Nephron progenitor cell (in vitro differentiated cells): ENCODE measurements around the gene CSMD2.

Experiments used
- DNase-seq: peaks from one replicate; pipeline ENCODE4 v3.0.0; 2021
- H3K27ac Mint-ChIP-seq: 2 replicates; pipeline ENCODE4 v1.8.0; 2021; ENCODE audit warnings: mild to moderate bottlenecking, moderate library complexity, mixed read lengths
- H3K27me3 Mint-ChIP-seq: 2 replicates; pipeline ENCODE4 v1.8.0; 2021; ENCODE audit warnings: mild to moderate bottlenecking, low read depth, mixed read lengths; ENCODE audit not compliant: poor library complexity
- H3K36me3 Mint-ChIP-seq: 2 replicates; pipeline ENCODE4 v1.8.0; 2021; ENCODE audit warnings: low read depth, mixed read lengths
- H3K4me1 Mint-ChIP-seq: 2 replicates; pipeline ENCODE4 v1.8.0; 2021; ENCODE audit warnings: mixed read lengths
- H3K4me3 Mint-ChIP-seq: 2 replicates; pipeline ENCODE4 v1.8.0; 2021; ENCODE audit warnings: mild to moderate bottlenecking, moderate library complexity, mixed read lengths
- H3K9me3 Mint-ChIP-seq: 2 replicates; pipeline ENCODE4 v1.8.0; 2021; ENCODE audit warnings: mild to moderate bottlenecking, moderate library complexity, mixed read lengths
- CTCF ChIP-seq: fragments of 200-600 bp; sonication (generic); IDR thresholded peaks from 2 replicates; pipeline ENCODE4 v1.5.0; 2021; ENCODE audit warnings: antibody characterized with exemption

The CSMD2 gene

GRCh38 chr1:33986390-33987095, 178.5 kb downstream of the CSMD2 start:
- H3K36me3 Mint-ChIP-seq, result no peaks in the 10 kb centered on the region
- H3K4me3 Mint-ChIP-seq, result no peak overlapping the region
- no peaks in the 10 kb centered on the region for H3K9me3 Mint-ChIP-seq
- peaks cover 5% of the 10 kb centered on the region for H3K4me1 Mint-ChIP-seq
- DNase-seq, result no peak
- TF ChIP-seq CTCF, result no peak
- H3K27ac Mint-ChIP-seq, result no peak overlapping the region
- peaks cover 16% of the 10 kb centered on the region for H3K27me3 Mint-ChIP-seq

- Mint-ChIP-seq H3K4me1 (peaks cover 5% of the 10 kb centered on the region), H3K9me3 (no peaks in the 10 kb centered on the region), H3K4me3 (no peak overlapping the region), H3K27me3 (peaks cover 24% of the 10 kb centered on the region), H3K36me3 (no peaks in the 10 kb centered on the region), H3K27ac (no peak overlapping the region)
- DNase-seq, result no peak
- no peak for TF ChIP-seq CTCF
These were observed 179.4 kb downstream of the CSMD2 start for GRCh38 chr1:33985656-33986055.

GRCh38 chr1:33984906-33985565, 180.0 kb downstream of the CSMD2 start:
- no peak for DNase-seq
- Mint-ChIP-seq H3K27ac (no peak overlapping the region), H3K9me3 (no peaks in the 10 kb centered on the region), H3K27me3 (peaks cover 24% of the 10 kb centered on the region), H3K4me3 (no peak overlapping the region), H3K4me1 (peaks cover 5% of the 10 kb centered on the region), H3K36me3 (no peaks in the 10 kb centered on the region)
- no peak for TF ChIP-seq CTCF

GRCh38 chr1:33982419-33982818, 182.6 kb downstream of the CSMD2 start:
- Mint-ChIP-seq H3K36me3 (no peaks in the 10 kb centered on the region), H3K4me3 (no peak overlapping the region), H3K4me1 (peaks cover 5% of the 10 kb centered on the region), H3K27ac (peak overlapping the region; percentile 73), H3K9me3 (no peaks in the 10 kb centered on the region), H3K27me3 (peaks cover 32% of the 10 kb centered on the region)
- TF ChIP-seq CTCF, result no peak
- DNase-seq, result no peak

- Mint-ChIP-seq H3K27ac (no peak overlapping the region), H3K27me3 (peaks cover 32% of the 10 kb centered on the region), H3K36me3 (no peaks in the 10 kb centered on the region), H3K4me3 (no peak overlapping the region), H3K9me3 (no peaks in the 10 kb centered on the region), H3K4me1 (peaks cover 2% of the 10 kb centered on the region)
- no peak for DNase-seq
- TF ChIP-seq CTCF, result no peak
These were observed 185.7 kb downstream of the CSMD2 start for GRCh38 chr1:33979341-33979740.

GRCh38 chr1:33975961-33976360, 189.1 kb downstream of the CSMD2 start:
- no peaks in the 10 kb centered on the region for H3K9me3 Mint-ChIP-seq
- peaks cover 23% of the 10 kb centered on the region for H3K27me3 Mint-ChIP-seq
- no peaks in the 10 kb centered on the region for H3K36me3 Mint-ChIP-seq
- no peak for TF ChIP-seq CTCF
- no peak overlapping the region for H3K4me3 Mint-ChIP-seq
- DNase-seq, result no peak
- peaks cover 10% of the 10 kb centered on the region for H3K4me1 Mint-ChIP-seq
- no peak overlapping the region for H3K27ac Mint-ChIP-seq
